ENCODE results near the gene CCDC12.

Gene CCDC12

DNA sequence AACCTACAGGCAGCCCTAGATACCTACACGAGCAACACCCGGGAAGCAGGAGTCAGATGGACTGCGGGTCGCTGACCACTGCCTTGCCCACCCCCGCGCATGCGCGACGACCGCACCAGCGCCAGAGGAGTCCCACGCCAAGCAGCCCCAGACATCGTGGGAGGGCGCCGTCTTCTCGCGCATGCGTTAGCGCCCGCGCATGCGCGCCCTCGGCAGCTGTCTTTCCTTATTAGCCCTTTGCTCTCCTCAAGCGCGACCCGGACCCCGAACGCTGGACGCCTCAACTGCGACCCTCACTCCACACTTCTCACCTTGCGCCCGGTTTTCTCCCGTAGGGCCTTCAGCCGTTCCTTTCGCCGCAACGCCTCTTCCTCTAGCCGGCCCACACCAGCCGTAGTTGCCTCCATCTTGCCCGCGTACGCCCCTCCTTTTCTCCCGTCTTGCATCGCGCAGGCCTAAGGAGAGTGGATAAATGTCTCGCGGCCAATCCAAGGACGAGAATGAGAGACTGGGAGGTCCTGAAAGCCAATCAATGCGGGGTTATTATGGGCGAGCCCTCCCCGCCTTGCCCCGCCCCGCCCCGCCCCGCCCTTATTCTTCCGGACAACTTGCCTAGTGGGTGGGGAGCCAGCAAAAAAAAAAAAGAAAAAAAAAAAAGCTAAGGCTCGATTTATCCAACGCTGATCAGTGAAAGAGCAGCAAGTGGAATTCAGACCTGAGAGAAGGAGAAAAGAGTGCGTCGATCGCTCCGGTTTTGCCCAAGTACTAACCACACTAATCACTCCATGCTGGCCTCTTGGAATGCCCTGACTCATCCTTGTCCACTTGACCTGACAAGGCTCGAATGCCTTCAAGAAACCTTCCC, at the start of gene CCDC12:
CCDC12 (minus strand) TSS at position 420 of the 865 bp plus-strand sequence; CDS start at position 407, 13 bp downstream.
- DNase-seq, result peak; percentile 90
- ATAC-seq, result peak; percentile 84

DNA sequence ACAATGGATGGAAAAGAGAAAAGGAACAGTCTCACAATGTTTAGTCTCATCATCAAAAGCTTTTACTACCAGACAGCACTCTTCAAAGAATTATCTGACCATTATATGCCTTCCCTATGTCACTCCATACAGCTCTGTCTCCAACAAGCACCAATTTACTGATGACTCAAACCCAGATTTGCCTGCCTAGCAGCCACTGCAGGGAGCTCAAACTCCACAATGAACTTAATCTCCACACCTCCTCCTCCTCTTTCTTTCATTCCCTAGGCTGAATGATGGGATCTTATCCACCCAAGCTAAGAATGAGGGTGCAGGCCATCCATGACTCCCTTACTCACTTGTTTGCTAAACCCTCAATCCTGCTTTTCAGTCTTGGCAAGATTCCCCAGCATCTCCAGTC, 48.4 kb upstream of the CCDC12 start:
- DNase-seq (no peak), ATAC-seq (no peak)

DNA sequence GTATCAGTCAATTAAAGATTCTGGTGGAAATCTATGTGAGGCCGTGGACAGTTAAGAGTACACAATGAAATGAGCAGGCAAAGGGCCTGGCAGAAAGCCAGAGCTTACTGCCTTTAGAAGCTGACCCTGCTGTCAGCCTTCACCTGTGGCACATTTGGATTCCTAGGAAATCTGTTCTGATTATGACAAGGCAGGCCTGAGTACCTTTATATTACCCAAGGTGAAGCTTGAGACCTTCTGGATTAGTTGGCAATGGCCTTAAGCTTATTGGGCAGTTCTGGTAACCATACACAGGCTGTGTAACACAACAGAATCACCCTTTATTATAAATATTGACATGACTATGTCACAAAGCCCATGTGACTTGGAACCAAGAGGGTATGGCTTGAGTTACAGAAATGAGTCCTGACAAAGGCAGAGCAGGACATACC, 46.1 kb upstream of the CCDC12 start:
- ATAC-seq (no peak), DNase-seq (no peak)

DNA sequence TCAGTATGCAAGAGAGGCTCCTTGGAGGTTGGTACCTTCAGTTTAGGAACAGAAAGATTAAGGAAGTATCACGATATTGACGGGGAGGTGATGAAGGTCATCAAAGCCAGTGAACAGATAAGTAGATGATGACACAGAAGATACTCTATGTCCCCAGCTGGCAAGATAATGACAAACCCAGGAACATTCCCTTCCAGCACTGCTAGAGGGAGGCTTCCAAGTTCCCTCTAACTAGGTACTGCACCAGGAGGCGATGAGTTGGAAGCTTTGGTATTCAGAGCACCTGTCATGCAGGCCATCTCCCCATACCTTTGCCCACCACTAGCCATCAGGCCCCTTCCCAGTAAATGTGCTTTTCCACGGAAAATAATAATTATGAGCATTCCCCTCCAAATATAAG, 43.8 kb upstream of the CCDC12 start:
- ATAC-seq (no peak), DNase-seq (no peak)

DNA sequence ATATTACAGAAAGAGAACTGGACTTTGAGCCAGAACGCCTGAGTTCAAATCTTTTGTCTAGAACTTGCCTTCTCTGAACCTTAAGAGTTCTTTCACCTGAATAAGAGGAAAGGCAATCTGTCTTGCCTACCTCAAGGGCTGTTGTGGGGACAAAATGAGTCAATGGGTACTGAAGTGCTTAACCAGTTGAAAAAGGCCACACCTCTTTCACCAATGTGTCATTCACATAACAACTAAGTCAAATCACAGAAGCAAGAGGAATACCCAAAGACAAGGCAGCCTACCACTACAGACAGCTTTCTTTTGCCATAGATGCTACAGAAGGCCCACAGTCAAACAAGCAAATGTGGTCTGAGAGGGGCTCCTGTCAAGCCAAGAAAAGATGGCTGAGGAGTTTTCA, 42.7 kb upstream of the CCDC12 start:
- ATAC-seq, result peak; percentile 82
- no peak for DNase-seq

DNA sequence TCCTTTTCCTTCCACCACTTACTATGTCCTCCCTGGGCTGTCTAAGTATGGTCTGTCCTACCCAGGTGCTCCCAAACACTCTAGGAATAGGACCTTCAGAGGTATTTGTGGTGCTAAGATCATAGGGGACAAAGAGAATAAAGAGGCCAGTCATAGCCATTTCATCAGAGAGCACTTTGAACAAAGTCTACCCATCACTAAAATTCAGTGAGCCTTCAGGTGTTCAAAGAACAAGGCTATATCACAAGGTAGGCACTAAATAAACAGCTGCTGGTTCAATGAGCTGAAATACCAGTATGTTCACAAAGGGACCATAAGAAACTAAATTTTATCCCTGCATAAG, 41.7 kb upstream of the CCDC12 start:
- ATAC-seq (no peak), DNase-seq (no peak)

DNA sequence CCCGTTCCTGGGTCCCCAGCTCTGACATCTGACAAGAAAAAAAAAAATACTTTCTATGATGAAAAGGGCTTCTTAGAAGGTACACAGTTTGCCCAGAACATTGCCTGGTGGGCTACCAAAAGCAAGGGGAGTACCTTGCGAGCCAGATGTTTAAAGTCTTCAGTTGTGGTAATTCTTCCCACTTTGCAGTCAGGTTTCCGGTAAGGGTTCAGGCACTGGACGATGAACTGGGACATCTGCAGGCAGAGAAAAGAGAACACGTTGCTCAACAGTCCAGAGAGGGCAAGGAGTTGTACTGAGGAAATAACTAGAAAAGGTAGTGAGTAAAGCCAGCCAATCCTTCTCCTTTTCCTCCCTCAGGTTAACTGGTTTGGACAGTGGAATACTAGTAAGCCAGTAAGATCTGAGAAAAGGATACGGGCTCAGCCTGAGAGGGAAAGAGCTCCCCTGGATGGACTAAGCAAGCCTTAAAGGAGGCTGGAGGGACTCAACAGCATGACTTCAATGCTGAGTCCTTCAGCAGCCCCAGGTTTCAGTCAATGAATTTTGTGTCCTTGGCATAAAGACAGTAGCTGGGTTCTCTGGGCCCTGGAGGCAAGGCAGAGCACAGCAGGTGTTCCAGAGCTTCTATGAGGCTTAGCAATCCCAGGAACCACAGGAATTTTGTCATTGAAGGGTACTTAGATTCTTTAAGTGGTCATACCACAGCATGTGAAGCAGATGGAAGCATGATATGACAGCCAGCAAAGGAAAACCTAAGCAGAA, 41.1 kb upstream of the CCDC12 start:
- DNase-seq (no peak), ATAC-seq (no peak)

DNA sequence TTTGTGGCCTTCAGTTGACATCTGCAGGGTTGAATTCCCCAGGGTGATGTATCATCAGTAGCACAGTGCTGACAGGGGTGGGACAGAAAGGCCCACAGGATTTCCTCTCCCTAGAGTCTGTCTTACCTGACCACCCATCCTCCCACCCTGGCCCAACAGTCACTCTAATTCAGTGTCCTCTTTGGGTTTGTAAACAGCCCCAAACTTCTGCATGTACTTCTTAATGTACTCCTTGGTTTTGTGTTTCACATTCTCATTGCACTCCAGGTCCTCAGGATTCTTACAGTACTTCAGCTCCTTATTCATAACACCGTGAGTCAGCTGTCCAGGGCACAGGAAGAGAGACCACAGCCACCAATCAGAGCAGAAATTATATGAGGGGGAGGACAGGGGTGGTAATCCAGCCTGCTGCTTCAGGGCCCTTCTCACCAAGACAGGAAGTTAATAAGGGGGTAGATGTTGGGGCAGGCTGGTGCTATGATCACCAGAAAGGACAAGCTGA, 40.4 kb upstream of the CCDC12 start:
- ATAC-seq (peak; percentile 84), DNase-seq (peak; percentile 45)

DNA sequence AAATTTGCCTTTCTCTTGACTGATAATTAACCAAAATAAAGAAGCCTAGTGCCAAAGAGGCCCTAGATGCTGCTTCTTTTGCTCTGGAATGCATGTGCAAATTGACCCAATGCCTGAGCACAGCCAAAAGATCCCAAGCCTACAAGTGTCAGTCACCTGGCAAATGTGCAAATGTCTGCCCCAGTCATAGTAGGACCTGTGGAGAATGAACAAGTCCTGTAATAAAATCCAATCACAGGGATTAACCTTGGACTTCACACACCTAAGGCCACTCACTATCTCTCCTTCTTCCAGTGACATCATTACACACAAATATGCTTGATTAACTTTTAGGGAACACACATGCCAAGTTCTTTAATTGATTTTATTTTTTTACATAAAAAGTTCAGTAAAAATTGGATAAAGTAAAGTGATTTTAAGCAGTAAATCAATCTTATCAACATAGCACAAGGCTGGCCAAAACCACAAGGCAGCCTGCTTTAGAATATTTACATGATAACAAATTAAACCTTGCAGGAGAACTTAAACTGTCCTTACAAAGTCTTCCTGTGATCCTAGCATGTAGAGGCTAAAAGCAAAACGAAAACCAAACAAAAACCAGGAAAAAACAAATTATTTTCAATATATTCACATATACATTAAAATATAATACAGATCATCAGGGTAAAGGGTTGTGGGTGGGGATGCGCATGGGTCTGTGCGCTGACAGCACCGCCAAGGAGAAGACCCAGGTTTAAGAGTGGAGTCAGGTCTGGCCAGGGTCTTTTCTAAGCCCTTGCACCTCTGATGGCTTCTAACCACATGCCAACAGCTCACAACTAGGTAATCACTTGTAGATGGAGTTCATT, 39.8 kb upstream of the CCDC12 start:
- ATAC-seq (no peak), DNase-seq (no peak)

DNA sequence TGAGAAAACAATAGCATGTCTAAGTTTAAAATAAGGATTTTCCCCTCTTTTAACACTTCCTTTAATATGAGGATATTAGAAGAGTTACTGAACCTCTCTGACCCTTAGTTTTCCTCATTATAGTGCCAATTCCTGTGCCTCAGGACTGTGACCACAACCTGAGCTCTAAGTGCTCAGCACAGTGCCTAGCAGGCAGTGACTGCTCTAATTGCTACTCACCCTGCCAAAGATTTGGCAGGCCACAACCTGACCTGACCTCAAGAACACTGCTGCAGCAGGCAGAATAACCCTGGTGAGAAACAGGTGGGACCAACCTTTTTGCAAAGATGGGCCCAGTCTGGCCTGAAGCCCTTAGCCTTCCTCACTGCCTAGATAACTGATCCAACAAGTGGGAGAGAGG, 38.6 kb upstream of the CCDC12 start:
- ATAC-seq (no peak), DNase-seq (no peak)

DNA sequence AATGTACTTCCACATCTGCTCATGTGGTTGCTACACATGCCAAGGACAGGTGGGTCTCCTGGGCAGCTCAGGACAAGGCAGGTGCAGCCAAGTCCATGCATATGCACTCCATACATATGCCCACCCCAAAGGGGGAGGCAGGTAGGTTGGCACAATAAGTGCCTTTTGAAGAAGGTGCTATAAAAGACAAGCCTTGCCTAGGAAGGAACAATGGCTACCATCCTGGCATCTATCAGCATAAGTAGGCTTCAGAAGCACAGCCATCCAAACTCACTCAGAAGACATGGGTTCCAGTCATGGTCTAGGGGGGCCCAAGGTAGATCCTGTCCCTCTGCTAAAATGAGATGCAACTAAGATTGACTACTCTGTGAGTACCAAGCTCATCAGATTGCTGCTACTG, 37.5 kb upstream of the CCDC12 start:
- ATAC-seq (no peak), DNase-seq (no peak)

DNA sequence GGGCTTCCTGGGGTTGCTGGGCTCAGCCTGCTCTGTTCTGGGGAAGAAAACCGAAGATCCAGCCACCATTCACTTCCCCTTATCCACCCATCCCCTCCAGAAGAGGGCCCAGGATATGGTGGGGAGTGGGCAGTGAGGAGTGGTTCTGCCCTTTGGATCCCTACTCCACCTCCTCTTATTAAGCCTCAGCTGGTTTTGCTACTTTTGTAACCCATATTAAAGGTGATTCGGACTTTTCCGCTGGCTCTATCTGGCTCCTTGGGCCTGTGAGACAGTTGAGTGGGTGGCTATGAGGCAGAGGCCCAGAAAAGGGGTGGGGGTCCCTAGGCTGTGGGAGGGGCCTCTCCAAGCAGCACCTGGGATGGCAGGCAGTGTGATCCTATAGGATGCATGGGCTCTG, 36.7 kb upstream of the CCDC12 start:
- DNase-seq (no peak), ATAC-seq (no peak)

DNA sequence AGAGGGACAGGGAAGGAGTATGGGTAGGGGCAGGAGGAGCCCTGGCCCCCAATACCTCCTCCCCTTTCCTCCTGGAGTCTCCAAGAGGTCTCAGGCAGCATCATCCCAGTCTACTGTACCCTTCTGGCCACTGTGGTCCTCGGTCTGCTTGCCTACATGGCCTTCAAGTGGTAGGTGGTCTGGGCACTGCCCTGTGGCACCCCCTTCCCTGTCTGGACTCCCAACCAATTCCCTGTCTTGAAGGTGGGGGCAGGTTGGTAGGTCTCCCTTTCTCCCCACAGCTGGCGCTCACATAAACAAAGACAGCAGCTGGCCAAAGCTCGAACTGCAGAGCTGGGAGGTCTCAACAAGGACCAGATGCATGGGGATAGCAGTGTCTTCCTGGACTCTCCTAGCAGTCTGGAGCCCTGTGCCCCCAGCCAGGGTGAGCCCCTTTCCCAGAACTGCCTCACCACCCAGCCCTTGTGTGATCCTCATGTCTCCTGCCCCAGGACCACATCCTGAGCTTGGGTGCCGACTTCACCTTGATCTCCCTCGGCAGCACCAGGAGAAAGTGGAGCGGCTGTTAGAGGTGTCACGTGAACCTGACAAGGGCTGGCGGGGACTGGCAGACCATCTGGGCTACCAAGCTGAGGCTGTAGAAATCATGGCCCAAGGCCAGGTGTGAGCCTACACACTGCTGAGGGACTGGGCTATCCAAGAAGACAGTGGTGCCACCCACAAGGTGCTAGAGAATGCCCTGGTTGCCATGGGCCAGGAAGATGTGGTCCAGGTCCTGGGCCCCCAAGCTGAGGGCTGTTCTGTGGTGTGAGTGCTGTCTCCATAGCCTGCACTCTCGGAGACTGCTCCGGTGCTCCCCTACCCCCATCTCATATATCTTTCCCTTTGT, 36.0 kb upstream of the CCDC12 start:
- no peak for DNase-seq
- ATAC-seq, result no peak

DNA sequence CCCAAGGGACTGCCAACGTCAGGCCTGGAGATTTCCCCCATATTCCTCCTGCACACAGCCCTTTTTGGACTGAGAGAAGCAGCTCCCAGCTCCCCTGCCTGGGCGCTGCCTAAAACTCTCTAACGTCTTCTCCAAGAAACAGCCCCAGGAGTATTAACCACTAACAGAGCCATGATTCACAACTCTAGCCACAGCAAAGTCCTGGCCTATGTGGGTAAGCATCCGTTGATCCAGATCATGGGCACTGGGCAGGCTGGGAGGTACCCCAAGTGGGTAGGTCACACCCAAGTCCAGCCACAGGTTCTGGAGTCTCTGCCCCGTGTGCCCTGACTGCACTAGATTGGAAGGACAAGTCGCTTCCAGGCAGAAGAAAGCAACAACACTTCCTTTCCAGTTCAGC, 34.8 kb upstream of the CCDC12 start:
- DNase-seq (no peak), ATAC-seq (no peak)

DNA sequence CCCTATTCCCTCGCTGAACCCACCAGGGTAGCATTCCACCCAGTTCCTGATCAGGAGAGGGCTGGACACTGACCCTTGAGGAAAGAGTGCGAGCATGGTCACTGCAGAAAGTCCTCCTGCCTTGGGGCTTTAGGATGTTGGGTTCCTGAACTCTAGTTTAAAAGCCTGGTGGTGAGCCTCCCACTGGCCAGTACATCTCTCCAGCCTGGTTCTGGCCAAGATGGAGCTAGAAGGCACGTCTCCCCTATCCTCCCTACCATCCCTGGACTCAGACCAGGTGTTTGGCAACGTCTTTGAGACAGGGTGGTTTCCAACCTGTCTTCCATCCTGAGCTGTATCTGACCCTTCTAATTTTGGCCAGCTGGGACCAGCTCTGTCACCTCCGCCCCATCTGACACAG, 34.4 kb upstream of the CCDC12 start:
- ATAC-seq (no peak), DNase-seq (no peak)

DNA sequence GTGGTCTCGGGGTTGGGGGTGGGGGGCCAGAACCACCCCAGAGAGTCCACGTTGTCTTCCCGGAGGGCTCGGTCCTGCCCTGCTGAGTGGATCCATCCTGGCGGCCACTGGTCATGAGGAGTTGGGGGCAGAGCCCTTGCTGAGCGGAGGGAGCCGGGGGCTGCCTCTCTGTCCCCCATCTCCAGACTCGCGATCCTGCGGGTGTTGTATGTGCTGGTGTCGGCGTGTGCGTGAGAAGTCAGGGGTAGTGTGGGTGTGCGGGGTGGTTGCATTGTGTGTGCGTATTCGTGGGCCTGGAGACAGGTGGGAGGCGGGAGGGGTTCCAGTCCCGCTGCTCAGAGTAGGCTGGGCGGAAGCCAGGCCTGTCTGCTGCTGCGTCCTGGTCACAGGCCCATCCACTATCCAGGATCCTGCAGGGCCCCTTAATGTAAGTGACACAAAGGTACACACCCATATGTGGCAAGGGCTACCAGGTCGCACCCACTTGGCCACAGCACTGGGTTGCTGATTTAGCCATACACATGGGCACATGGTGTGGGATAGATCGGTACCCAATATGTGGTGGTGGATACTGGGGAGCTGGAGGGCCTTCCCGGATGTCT, 33.7 kb upstream of the CCDC12 start:
- DNase-seq, result no peak
- ATAC-seq, result no peak

DNA sequence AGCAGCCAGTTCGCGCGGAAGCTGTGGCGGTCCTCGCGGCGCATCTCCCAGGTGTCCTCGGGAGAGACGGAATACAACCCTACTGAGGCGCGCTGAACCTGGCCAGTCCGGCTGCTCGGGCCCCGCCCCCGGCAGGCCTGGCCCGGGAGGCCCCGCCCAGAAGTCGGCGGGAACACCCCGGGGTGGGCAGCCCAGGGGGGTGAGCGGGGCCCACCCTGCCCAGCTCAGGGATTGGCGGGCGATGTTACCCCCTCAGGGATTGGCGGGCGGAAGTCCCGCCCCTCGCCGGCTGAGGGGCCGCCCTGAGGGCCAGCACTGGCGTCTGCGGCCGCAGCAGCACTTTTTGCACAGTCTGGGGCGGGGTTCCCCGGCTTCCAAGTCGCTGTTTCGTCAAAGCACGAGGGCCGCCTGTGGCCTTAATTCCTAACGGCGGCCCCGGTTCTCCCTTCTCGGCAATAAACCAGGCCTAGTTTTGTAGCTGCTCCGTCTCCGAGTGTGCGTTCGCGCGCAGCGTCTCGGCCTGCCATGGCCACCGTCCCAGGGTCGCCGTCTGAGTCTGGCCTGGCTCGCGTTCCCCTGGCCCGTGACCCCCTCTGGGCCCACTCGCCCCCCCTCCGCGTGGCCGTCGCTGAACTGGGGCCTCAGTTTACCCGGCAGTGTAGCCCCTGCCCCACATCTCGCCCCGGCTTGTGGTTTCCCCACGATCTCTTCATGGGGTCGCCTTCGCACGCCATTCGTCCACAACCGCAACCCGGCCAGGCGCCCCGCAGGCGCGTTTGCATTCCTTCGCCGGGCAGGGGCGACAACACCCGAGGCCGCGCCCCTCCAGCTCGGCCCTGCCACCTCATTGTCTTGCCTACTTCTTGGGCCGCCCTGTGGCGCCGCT, 32.9 kb upstream of the CCDC12 start:
- DNase-seq, result peak; percentile 80
- ATAC-seq, result peak; percentile 92

DNA sequence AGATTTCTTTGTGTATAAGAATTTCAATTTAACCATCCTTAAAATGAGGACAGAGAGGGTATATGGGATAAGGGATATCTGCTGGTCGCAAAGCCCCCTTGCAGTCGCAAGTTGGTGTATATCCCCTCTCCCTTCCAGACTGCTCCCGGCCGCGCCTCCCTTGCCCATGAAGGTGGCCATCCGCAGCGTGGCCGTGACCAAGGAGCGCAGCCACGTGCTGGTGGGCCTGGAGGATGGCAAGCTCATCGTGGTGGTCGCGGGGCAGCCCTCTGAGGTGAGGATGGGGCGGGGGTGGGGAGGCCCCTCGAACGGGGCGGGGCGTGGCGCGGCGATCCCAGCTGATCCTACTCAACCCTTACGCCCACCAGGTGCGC, 32.3 kb upstream of the CCDC12 start:
- DNase-seq, result no peak
- ATAC-seq, result no peak

DNA sequence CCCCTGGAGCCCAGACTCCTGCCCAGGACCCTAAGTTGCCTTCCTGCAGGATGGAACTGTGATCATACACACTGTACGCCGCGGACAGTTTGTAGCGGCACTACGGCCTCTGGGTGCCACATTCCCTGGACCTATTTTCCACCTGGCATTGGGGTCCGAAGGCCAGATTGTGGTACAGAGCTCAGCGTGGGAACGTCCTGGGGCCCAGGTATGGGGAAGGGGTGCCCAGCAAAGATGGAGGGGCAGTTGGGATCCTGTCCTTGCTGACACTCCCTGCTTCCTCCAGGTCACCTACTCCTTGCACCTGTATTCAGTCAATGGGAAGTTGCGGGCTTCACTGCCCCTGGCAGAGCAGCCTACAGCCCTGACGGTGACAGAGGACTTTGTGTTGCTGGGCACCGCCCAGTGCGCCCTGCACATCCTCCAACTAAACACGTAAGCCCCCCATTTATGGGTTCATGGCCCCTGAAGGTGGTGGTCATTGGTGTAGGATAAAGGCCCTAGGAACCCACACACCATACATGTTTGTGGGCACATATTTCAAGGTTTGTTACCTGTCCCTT, 31.8 kb upstream of the CCDC12 start:
- ATAC-seq (no peak), DNase-seq (no peak)
